Measurements from ENCODE around the gene MARK3. TPM values are rescaled to one million over a fixed set of nuclear protein-coding genes. Genes with fewer than 3 reads are reported as not detected.

Gene MARK3
- polyA plus RNA-seq, 3 donors, result 29.3 to 163 (median 44.7) TPM

DNA sequence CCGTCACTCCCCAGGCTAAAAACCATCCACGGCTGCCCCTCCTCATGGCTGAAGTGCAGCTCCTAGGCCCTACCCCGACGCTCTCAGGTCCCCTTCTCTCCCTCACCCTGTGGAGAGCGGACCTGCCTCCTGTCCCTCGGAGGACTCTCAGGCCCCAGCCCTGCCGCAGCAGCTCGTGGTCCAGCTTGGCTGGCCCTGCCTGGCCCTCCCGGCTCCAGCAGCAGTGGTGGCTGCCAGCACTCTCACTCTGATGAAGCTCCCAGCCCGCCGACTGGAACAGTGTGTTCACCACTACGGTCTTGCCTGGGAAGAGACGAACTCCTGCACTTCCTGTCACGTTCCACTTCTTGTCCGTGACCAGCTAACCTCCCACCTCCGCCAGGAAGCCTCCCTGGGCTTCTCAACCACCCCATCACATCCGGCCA, 166.1 kb downstream of the MARK3 start:
- Histone ChIP-seq H3K4me2 (replicated peaks; ENCODE audit: extremely low read depth, low read length, poor library complexity, severe bottlenecking) (no peak overlapping the region), H3K27ac (ENCODE audit: low read depth in 1 of 2, low read length in 2 of 2) (no peak overlapping the region), H3K4me1 (ENCODE audit: control insufficient read depth in 1 of 2, insufficient read depth in 2 of 2, low read length in 2 of 2) (no peaks in the 10 kb centered on the region), H3K79me2 (ENCODE audit: insufficient read depth, low read length) (peaks cover under 1% of the 10 kb centered on the region), H4K20me1 (ENCODE audit: insufficient read depth, low read length) (peaks cover 56% of the 10 kb centered on the region), H3K27me3 (ENCODE audit: control insufficient read depth in 2 of 2, insufficient read depth in 2 of 2, low read length in 2 of 2) (no peaks in the 10 kb centered on the region), H3K4me3 (replicated peaks in 1 of 3; ENCODE audit: low read depth in 2 of 3, low read length in 3 of 3) (no peak overlapping the region), H3K9me3 (replicated peaks in 1 of 2; ENCODE audit: control insufficient read depth in 1 of 2, insufficient read depth in 1 of 2, low read length in 2 of 2) (no peaks in the 10 kb centered on the region), H3K36me3 (replicated peaks in 1 of 2; ENCODE audit: control insufficient read depth in 1 of 2, insufficient read depth in 2 of 2, low read length in 2 of 2) (peaks cover 2 to 12% of the 10 kb centered on the region in 2 donors), H3K9ac (ENCODE audit: insufficient read depth, low read length, poor library complexity, severe bottlenecking) (no peak overlapping the region), H2AFZ (ENCODE audit: insufficient read depth, low read depth, low read length, poor library complexity, severe bottlenecking) (no peak overlapping the region)
- intact Hi-C loops (cut with micrococcal nuclease), result no loop called here
- DNase-seq, result no peak
- peaks cover 0 to 1% (median 1%) of the 10 kb centered on the region in 3 donors for H3K27me3 Mint-ChIP-seq (ENCODE audit: low read depth in 3 of 3)
- H3K36me3 Mint-ChIP-seq, result peaks cover 0 to 10% of the 10 kb centered on the region in 2 donors
- no peak overlapping the region for H3K4me3 Mint-ChIP-seq
- H3K4me1 Mint-ChIP-seq, result no peaks in the 10 kb centered on the region
- TF ChIP-seq CTCF (IDR thresholded peaks at IDR 0.05), result no peak
- H3K27ac Mint-ChIP-seq, result no peak overlapping the region
- H3K9me3 Mint-ChIP-seq, result no peaks in the 10 kb centered on the region
- 97% methylated on average over 15 of the region's 17 CpGs for WGBS (ENCODE audit: insufficient coverage)

GRCh38 chr14:103552011-103552845, 167.0 kb downstream of the MARK3 start:
- intact Hi-C loops (cut with micrococcal nuclease), result no loop called here
- Mint-ChIP-seq H3K36me3 (peaks cover 3 to 10% of the 10 kb centered on the region in 2 donors), H3K27me3 (ENCODE audit: low read depth in 3 of 3) (peaks cover 0 to 1% (median 1%) of the 10 kb centered on the region in 3 donors), H3K9me3 (no peaks in the 10 kb centered on the region), H3K4me3 (no peak overlapping the region), H3K4me1 (peaks cover 2% of the 10 kb centered on the region), H3K27ac (peak overlapping the region in 2 of 7 donors; percentile 13 to 56)
- peaks cover 10% of the 10 kb centered on the region for H3K79me2 ChIP-seq (ENCODE audit: insufficient read depth, low read length)
- TF ChIP-seq CTCF (IDR thresholded peaks at IDR 0.05), result no peak
- no peak overlapping the region for H3K27ac ChIP-seq (ENCODE audit: low read depth in 1 of 2, low read length in 2 of 2)
- H2AFZ ChIP-seq (ENCODE audit: insufficient read depth, low read depth, low read length, poor library complexity, severe bottlenecking), result no peak overlapping the region
- no peak for DNase-seq
- H3K4me2 ChIP-seq (replicated peaks; ENCODE audit: extremely low read depth, low read length, poor library complexity, severe bottlenecking), result no peak overlapping the region
- H3K4me3 ChIP-seq (replicated peaks in 1 of 3; ENCODE audit: low read depth in 2 of 3, low read length in 3 of 3), result no peak overlapping the region
- H4K20me1 ChIP-seq (ENCODE audit: insufficient read depth, low read length), result peaks cover 56% of the 10 kb centered on the region
- no peaks in the 10 kb centered on the region for H3K9me3 ChIP-seq (replicated peaks in 1 of 2; ENCODE audit: control insufficient read depth in 1 of 2, insufficient read depth in 1 of 2, low read length in 2 of 2)
- WGBS (ENCODE audit: insufficient coverage), result 89% methylated on average over 14 of the region's 18 CpGs
- no peak overlapping the region for H3K9ac ChIP-seq (ENCODE audit: insufficient read depth, low read length, poor library complexity, severe bottlenecking)
- H3K36me3 ChIP-seq (replicated peaks in 1 of 2; ENCODE audit: control insufficient read depth in 1 of 2, insufficient read depth in 2 of 2, low read length in 2 of 2), result peaks cover 2 to 16% of the 10 kb centered on the region in 2 donors
- H3K27me3 ChIP-seq (ENCODE audit: control insufficient read depth in 2 of 2, insufficient read depth in 2 of 2, low read length in 2 of 2), result no peaks in the 10 kb centered on the region
- H3K4me1 ChIP-seq (ENCODE audit: control insufficient read depth in 1 of 2, insufficient read depth in 2 of 2, low read length in 2 of 2), result no peaks in the 10 kb centered on the region

All from CD14-positive monocyte (primary cell).